Measurements from ENCODE around the gene MAGEF1. TPM values are rescaled to one million over a fixed set of nuclear protein-coding genes. Genes with fewer than 3 reads are reported as not detected.
A peak's percentile ranks its signal among the peaks of the same experiment; 100 is the strongest.

The MAGEF1 gene
- total RNA-seq, 2 donors from 2014 or later: 61.3 to 86.5 TPM

DNA sequence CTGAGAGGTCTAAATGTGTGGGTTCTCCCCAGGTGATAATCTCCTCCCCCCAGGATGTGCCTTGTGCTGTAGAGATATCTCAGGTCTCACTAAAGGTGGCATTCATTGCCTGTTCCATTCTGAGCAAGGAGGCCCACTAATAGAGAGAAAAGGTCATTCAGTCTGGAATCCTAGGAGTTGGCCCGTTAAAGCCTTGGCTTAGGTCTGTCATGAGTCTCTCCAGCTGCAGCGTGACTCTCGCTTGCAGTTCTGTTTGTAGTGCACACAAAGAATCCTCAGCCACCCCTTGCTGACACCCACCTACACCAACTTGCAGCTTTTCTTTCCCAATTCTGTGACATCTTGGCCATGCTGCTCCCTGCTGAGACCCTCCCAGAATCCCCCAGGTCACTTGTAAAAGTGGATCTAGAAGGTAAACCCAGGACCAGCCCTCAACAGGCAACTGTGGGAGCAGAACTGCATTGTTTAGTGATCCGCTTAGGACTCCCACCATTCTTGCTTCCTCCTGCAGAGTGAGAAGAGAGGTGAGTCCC, 17.7 kb downstream of the MAGEF1 start:
- Histone ChIP-seq H3K4me3 (ENCODE audit: low read length) (no peak overlapping the region), H3K36me3 (ENCODE audit: control insufficient read depth, insufficient read depth, low read length) (no peaks in the 10 kb centered on the region), H3K4me1 (ENCODE audit: control insufficient read depth, insufficient read depth, low read length) (no peaks in the 10 kb centered on the region), H3K9me3 (ENCODE audit: control insufficient read depth, low read length) (no peaks in the 10 kb centered on the region), H3K27me3 (ENCODE audit: control insufficient read depth, insufficient read depth, low read length, poor library complexity, severe bottlenecking) (no peaks in the 10 kb centered on the region), H3K27ac (ENCODE audit: low read depth, low read length) (no peak overlapping the region), H3K9ac (ENCODE audit: extremely low read depth, low read length, poor library complexity, severe bottlenecking) (no peak overlapping the region)
- H3K36me3 Mint-ChIP-seq (ENCODE audit: low read depth): no peaks in the 10 kb centered on the region
- no peaks in the 10 kb centered on the region for H3K9me3 Mint-ChIP-seq
- peaks cover 2% of the 10 kb centered on the region for H3K27me3 Mint-ChIP-seq (ENCODE audit: insufficient read depth)
- WGBS, 2 experiments (ENCODE audit: insufficient coverage in 1 of 2, insufficient read length in 1 of 2): 77 to 86% methylated on average over 4 of the region's 4 CpGs
- no peak for DNase-seq
- no peak overlapping the region for H3K4me3 Mint-ChIP-seq
- H3K27ac Mint-ChIP-seq: no peak overlapping the region
- TF ChIP-seq, protein P1, sequence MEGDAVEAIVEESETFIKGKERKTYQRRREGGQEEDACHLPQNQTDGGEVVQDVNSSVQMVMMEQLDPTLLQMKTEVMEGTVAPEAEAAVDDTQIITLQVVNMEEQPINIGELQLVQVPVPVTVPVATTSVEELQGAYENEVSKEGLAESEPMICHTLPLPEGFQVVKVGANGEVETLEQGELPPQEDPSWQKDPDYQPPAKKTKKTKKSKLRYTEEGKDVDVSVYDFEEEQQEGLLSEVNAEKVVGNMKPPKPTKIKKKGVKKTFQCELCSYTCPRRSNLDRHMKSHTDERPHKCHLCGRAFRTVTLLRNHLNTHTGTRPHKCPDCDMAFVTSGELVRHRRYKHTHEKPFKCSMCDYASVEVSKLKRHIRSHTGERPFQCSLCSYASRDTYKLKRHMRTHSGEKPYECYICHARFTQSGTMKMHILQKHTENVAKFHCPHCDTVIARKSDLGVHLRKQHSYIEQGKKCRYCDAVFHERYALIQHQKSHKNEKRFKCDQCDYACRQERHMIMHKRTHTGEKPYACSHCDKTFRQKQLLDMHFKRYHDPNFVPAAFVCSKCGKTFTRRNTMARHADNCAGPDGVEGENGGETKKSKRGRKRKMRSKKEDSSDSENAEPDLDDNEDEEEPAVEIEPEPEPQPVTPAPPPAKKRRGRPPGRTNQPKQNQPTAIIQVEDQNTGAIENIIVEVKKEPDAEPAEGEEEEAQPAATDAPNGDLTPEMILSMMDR (conservative IDR thresholded peaks at IDR 0.05): no peak
- H3K4me1 Mint-ChIP-seq: peaks cover 41% of the 10 kb centered on the region

DNA sequence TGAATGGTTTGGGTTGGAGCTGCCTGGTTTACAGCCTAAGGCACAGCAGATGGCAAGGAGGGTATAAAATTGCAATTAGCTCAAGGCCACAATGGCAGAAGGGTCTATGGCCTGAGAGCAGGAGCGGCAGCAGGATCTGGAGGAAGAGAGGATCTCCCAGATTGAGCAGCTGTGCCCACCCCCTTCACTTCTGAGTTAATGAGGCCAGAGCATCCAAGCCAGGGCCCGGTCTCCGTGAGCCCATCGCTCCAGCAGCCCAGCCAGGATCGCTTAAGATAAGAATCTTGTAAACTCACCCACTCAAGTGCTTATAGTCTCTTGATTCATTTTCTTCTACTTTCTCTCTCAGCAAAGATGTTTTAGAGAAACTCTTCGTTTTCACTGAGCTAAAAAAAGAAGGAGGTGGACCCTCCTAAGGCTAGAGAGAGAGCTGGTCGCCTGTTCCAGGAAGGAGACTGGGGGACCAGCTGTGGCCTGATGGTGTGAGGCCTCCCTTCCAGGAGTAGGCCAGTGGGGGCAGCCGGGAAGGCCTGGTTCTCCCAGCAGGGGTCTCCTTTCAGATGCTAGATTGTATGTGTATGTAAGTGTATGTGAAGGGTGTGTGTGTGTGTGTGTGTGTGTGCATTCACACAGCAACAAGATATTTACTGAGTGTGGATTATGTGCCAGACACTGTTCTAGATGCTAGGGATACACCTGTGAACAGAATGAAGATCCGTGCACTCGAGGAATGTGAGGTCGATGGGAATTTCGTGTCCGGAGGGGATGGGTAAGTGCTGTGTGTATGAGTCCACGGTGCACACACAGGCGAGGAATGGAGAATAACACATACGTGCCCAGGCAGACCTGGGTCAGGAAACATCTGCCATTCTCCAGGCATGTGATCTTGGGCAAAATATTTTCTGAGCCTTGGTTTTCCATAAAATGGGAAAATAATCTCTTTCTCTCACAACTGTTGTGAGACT, 18.6 kb downstream of the MAGEF1 start:
- no peaks in the 10 kb centered on the region for H3K4me1 ChIP-seq (ENCODE audit: control insufficient read depth, insufficient read depth, low read length)
- no peaks in the 10 kb centered on the region for H3K36me3 Mint-ChIP-seq (ENCODE audit: low read depth)
- TF ChIP-seq, protein P1 (conservative IDR thresholded peaks at IDR 0.05): no peak
- no peak overlapping the region for H3K9ac ChIP-seq (ENCODE audit: extremely low read depth, low read length, poor library complexity, severe bottlenecking)
- H3K27me3 ChIP-seq (ENCODE audit: control insufficient read depth, insufficient read depth, low read length, poor library complexity, severe bottlenecking): no peaks in the 10 kb centered on the region
- H3K27me3 Mint-ChIP-seq (ENCODE audit: insufficient read depth): peaks cover 2% of the 10 kb centered on the region
- 87 to 89% methylated on average over 15 to 16 of the region's 16 CpGs for WGBS, 2 experiments (ENCODE audit: insufficient coverage in 1 of 2, insufficient read length in 1 of 2)
- H3K9me3 Mint-ChIP-seq: no peaks in the 10 kb centered on the region
- H3K27ac Mint-ChIP-seq: no peak overlapping the region
- H3K9me3 ChIP-seq (ENCODE audit: control insufficient read depth, low read length): no peaks in the 10 kb centered on the region
- no peak overlapping the region for H3K4me3 Mint-ChIP-seq
- peaks cover 41% of the 10 kb centered on the region for H3K4me1 Mint-ChIP-seq
- no peaks in the 10 kb centered on the region for H3K36me3 ChIP-seq (ENCODE audit: control insufficient read depth, insufficient read depth, low read length)
- no peak overlapping the region for H3K4me3 ChIP-seq (ENCODE audit: low read length)
- H3K27ac ChIP-seq (ENCODE audit: low read depth, low read length): peak overlapping the region; percentile 87
- no peak for DNase-seq

DNA sequence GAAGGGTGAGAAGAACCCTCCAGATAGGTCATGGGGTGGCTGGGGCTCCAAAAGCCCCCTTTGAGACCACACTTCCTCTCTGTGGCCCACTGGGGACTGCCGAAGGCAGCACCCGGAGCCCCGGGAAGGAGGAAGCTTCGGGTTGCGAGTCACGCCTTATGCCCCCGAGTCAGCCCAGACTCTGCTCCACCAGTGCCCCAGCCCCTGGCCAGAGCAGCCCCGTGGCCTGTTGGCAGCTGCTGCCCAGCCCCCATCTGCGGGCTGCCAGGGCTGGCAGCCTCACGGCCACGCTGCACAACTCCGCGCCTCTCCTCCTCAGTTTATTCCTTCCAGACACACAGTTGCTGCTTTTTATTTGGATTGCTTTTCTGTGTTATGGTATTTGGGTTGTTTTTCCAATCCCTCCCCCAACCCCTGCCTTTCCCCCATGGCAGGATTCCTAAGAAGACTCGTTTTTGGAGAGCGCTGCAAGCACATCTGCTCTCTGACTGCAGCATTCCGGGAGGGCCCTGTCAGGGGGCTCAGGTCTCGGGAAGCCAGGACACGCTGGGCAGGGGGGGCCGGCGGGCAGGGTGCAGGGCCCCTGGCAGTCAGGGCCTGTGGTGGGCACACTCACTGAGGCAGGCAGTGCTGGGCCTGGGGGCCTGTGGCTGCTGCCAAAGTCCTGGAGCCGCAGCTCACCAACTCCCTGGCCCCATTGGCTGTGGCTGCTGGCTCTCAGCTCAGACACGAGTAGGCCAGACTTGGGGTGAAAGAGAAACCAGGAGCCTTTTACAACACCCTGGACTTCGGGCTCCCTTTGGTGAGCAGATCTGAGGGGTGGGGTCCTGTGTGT, 20.2 kb downstream of the MAGEF1 start:
- H3K9ac ChIP-seq (ENCODE audit: extremely low read depth, low read length, poor library complexity, severe bottlenecking): no peak overlapping the region
- H3K36me3 ChIP-seq (ENCODE audit: control insufficient read depth, insufficient read depth, low read length): no peaks in the 10 kb centered on the region
- no peaks in the 10 kb centered on the region for H3K9me3 ChIP-seq (ENCODE audit: control insufficient read depth, low read length)
- no peak overlapping the region for H3K27ac Mint-ChIP-seq
- 81 to 89% methylated on average over 5 to 23 of the region's 23 CpGs for WGBS, 2 experiments (ENCODE audit: insufficient coverage in 1 of 2, insufficient read length in 1 of 2)
- H3K4me3 ChIP-seq (ENCODE audit: low read length): no peak overlapping the region
- H3K4me3 Mint-ChIP-seq: no peak overlapping the region
- TF ChIP-seq, protein P1 (conservative IDR thresholded peaks at IDR 0.05): no peak
- H3K4me1 ChIP-seq (ENCODE audit: control insufficient read depth, insufficient read depth, low read length): no peaks in the 10 kb centered on the region
- peaks cover 37% of the 10 kb centered on the region for H3K4me1 Mint-ChIP-seq
- H3K36me3 Mint-ChIP-seq (ENCODE audit: low read depth): no peaks in the 10 kb centered on the region
- no peak for DNase-seq
- H3K27me3 ChIP-seq (ENCODE audit: control insufficient read depth, insufficient read depth, low read length, poor library complexity, severe bottlenecking): no peaks in the 10 kb centered on the region
- no peak overlapping the region for H3K27ac ChIP-seq (ENCODE audit: low read depth, low read length)
- no peaks in the 10 kb centered on the region for H3K9me3 Mint-ChIP-seq
- H3K27me3 Mint-ChIP-seq (ENCODE audit: insufficient read depth): peaks cover 2% of the 10 kb centered on the region
